HG02884 (cell line): Measurements from ENCODE around the gene PHKB.

Experiments
- ATAC-seq: cut with Tn5 transposase; IDR thresholded peaks from one replicate; pipeline ENCODE4 v1.9.1; 2021; ENCODE audit warnings: mild to moderate bottlenecking, moderate library complexity; ENCODE audit not compliant: unreplicated experiment

The PHKB gene

DNA sequence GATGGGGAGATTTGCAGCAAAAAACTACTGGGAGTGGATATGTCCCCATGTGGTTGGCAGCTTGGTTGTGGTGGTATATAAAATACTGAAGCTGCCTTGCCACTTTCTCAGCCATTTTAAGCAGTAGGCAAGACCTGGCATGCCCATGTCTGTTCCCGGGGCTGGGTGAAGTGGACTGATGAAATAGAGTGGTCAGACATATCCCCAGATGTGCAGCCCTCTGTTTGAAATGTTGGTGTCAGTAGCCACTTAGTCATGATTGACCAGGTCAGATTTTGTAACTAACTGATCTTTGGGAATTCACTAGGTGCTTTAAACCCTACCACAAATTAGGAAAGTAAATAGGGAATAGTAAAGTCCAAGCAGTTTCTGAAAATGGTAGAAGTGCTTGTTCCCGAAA is 151.6 kb downstream of the PHKB start:
- no peak for ATAC-seq

DNA sequence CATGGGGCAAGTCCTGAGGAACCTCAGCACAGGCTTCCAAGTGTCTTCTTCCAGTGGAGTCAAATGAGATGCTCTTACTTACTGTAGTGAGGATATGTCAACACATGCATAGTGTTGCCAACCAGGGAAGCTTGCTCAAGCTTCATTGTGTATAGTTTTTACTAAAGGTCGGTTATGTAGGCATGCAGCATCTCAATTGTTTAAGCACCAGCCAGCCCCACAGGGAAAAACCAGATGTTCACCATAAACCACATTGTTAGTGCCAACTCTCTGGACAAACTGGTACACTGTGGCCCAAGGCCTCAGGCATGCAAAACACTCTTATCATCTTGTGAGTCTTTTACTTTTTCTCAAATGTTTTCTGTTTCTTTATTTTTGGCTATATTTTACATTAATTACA is 152.1 kb downstream of the PHKB start:
- no peak for ATAC-seq

DNA sequence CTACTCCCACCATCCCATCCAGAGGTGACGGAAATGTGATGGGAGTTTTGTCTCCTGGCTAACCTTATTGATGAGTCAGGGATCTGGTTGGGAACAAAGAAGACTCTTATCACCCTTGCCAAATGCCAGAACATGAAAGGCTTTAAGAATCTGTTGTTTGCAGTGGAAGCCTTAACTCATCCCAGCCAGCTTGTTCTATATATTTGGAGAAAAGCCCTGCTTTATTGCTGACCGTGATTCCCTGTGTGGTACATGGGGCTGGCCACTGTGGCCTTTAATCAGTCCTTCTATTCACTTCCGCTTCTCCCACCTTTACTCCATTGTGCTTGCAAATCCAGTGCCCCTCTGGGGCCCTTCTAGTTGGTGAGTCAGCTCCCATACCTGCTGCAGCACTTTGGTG is 156.6 kb downstream of the PHKB start:
- no peak for ATAC-seq

DNA sequence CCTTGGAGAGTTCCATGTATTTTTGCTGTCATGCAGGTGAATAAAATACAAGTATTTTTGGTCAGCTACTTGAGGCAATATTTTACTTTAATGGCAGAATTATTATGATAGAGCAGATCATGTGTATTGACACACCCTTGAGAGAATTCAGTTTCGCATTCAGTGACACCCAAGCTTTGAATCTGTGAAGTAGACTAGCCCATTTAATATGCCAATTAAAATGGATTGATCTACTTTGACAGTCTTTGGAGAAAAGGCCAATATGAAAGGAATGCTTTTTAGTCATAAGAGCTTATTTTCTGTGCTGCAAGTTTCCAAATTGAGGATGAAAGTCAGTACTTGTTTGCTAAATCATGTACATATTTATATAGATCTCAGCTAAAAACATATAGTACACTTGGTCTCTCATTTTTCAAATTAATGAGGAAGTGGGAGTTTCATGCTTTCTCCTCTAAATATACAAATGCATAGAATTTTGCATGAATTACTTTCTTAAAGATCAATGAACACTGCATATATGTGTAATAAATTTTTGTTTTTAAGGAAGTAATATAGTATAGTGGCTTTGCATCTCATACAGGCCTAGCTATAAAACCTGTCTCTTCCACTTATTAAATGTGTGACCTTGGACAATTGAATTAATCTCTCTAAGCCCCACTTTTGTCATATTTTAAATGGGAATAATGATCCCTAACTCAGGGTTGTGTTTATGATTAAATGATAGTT is 161.5 kb downstream of the PHKB start:
- no peak for ATAC-seq

DNA sequence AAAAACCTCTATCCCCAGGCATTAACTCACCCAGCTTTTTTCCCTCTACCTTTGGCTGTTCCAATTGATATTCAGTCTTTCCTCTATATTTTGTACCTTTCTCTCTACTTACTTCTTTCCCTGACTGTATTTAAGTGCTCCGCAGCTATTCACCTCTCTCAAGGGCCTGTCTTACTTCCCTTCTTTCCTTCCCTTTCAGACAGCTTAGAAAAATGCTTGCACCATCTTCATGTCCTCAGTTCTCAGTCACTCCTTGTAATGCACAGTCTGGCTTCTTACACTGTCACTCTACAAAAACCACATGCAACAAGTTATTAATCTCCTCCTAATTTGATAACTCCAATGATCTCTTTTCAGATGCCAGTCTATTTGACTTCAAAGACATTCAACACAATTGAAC is 163.4 kb downstream of the PHKB start:
- no peak for ATAC-seq

DNA sequence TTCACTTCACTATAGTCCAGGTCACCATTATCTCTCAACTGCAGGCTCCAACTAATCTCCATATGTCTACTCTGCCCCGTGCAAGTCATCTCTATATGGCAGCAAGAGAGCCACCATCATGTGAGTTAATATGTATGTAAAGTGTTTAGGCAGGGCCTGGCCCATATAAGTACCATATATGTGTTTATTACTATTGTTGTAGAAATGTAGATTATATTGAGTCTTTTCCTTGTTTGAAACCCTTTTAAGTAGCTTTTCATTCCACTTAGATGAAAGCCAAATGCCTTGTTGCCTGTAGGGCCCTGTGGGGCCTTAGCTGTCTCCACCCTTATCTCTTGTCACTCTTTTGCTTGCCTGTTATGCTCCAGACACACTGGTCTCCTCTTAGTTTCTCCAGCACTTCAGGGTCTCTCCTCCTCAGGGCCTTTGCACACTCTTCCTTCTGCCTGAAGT is 164.0 kb downstream of the PHKB start:
- ATAC-seq: no peak

DNA sequence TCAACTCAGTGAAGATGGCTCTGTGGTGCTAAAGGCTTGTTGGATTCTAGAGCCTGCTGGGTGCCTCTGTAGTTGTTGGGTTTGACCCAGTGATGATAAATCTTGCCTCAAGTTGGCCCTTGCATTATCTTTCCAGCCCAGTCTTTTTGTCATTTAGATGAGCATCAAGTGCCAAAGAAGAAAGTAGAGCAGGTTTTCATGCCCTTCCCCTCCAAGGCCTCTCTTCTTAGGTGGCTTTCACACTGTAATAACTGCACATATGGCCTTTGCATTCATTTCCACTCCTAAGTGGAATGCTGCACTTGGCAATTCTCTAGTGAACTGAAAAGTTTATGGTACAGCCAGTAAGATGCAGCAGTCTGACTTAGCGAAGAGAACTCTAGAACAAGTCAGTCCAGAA is 165.1 kb downstream of the PHKB start:
- no peak for ATAC-seq

DNA sequence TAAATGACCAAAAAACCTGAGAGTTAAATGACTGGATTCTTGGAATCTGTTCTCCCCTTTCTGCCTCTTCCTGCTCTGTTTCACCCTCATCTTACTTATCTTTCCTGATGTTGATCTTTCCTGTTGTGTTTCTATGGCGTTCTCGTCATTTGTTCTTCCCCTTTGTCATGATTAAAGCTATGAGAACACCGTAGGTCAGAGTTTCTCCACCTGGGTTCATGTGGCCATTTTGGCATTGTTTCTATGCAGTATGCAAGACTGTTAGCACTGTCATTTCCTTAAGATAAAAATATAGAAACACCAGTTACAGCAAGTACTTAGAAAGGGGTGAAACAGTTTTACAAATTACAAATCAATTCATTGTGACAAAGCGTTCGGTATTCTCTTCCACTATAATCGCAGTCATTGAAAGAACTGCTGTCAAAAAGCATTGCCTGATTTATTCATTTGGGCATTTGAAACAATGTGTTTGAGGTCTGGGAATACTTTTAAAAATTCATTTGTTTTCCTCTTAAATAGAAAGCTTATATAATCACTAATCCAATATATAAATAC is 166.0 kb downstream of the PHKB start:
- ATAC-seq: no peak

DNA sequence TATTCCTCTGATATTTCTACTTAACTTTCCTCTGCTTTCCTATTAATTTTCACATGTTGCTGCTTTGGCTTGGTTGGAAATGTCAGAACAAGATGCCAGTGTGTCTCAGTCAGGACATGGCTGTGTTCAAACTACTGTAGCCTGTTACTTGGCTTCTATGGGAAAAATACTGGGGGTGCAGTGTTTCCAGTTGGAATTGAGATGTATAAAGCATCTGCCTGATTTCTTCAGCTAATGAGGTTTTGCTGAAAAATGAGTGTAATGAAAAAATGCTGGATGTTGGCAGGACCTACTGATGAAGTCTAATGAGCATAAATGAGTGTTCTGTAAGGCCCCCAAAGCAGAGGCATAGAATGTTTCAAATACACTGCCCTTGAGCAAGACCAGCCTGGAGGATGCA is 166.6 kb downstream of the PHKB start:
- ATAC-seq: no peak

DNA sequence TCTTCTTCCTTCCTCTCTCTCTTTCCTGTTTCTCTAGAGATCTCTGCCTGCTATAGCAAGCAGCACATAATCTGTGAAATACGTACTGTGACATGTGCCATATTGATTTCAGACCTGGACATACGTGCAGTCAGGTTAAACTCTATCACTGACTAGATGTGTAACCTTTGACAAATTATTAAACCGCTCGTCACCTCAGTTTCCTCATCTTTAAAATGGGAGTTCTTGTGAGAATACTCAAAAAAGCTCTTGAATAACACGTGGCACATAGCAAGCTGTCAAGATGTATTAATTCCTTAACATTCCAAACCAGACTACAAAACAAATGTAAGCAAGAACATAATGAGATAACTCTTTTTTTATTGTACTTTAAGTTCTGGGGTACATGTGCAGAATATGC is 170.0 kb downstream of the PHKB start:
- no peak for ATAC-seq

DNA sequence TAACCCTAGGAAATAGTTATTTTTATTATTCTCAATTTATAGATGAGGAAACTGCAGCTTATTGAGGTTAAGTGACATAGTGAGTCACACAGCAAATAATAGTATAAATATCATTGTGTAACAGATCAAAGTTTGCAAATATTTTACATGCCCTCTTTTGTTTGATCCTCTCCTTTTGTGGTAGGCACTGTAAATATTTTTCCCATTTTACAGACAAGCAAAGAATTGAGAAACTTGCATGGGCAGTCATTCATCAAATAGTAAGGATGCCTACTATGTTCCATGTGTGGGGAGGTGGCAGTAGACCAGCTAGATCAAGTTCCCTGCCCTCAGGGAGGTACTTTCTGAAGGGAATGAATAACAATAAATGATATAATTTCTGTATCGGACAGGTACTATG is 173.0 kb downstream of the PHKB start:
- ATAC-seq: no peak

DNA sequence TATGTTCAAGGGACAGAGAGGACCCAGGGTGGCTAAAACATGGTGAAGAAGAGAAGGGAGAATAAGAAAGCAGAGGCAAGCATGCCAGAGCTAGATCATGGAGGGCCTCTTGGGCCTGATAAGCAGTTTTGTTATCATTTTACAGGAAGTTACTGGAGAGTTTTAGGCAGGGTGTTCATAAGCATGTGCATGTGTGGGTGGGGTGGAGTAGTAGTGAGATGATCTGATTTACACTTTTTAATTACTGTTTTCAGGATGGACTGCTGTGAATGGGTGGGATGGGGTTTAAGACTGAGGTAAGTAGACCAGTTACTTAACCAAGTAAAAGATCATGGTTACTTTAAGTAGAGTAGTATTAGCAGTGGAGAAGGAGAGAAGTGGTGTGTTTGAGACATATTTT is 173.6 kb downstream of the PHKB start:
- no peak for ATAC-seq

DNA sequence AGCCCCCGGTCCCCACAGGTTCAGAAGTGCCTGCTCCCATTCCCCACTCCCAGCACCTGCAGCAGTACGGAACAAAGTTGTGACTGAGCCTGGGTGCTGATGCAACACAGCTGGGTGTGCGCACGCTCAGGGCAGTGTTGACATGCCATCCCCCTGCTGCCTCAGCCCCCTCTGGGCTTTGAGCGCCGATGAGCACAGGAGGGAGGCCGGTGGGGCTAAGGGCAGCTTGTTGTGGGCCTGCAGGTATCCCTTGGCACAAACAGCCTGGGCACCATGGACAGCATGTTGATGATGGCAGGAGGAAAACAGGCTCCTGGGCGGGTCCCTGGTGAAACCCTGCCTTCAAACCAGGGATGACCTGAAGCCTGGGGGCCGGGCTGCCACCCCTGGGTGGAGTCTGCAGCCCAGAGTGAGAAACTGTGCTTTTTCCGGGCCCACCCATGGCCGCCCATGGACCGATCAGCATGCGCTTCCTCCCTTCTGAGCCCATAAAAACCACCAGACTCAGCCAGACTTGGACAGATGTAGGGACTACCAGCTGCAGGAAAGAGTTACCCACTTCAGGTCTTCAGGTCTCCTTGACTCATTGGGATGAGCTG is 175.5 kb downstream of the PHKB start:
- ATAC-seq: no peak

DNA sequence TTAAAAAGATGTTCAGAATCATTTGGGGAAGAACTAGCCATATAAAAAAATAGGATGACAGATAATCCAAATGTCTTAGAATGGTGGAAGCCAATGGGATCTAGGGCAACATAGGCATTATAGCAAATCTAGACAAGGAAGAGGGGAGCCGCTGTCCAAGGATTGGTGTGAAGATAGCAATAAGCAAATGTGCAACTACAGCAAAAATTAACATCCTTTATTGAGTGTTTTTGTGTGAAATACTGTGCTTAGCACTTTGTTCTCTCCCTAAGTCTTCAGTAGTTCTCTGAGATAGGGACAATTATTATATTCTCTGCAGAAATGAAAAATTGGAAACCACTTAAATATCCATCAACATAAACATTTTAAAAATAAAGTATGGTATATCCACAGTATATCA is 177.0 kb downstream of the PHKB start:
- ATAC-seq: no peak

DNA sequence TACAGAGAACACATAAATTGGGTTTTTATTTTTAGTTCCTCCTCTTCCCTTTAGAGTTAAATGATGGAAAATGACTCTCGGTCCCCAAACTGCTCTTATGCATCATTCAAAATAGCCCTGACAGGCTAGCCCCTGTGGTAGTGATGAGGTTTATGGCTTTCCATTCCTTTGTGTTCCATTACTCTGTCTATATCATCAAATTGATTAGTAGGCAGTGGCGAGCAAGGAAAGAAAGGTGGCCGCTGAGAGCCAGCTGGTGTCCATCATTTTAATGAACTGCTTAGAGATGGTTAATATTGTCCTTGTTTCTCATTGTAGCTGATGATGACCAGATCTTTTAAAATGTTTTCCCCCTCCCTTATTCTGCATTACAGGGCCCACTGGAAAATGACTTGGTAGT is 179.5 kb downstream of the PHKB start:
- ATAC-seq: no peak

DNA sequence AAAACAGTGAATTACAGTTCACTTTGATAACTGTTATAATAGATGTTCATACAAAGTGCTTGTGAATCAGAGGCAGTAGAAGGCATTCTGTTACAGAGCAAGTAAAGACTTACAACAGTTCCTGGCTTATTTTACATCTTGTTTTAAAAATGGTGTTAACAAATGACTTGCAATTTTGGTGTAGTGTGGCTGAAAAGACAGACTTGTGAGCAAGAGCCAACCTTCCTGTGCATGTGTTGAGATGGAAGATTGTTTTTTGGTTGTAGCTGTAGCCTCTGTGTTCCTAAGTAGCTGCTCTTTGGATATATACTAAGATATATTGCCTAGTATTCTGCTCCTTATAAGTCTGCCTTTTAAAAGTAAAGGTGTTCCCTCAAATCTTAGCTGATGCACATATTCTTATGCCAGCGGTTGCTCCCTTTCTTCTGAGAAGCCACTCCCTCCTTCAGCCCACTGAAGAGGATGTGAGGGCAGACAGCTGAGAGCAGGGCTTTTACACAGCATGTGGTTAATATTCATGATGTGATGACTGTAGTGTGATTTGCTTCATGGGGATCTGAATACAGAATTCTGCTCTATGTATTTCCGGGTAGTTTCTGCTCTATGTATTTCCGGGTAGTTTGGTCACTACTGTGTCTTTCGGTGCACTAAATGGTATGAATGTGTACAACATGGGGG is 182.3 kb downstream of the PHKB start:
- ATAC-seq: no peak

DNA sequence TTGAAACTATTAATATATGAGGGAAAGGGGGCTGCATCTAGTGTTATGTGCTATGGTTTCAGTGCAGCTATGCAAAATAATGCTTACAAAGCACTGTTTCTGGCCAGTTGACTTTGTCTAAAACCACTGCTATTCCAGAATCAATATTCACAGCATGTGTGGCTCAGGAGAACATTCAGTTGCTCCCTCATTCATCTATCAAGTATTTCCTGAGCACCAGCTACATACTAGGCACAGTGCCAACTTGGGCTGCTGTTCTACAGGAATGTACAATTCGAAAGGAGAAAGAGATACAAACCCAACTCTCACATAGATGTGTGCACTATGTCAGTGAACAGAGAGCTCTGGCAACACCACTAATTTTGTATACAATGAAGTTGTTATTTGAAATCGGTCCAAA is 183.0 kb downstream of the PHKB start:
- no peak for ATAC-seq

DNA sequence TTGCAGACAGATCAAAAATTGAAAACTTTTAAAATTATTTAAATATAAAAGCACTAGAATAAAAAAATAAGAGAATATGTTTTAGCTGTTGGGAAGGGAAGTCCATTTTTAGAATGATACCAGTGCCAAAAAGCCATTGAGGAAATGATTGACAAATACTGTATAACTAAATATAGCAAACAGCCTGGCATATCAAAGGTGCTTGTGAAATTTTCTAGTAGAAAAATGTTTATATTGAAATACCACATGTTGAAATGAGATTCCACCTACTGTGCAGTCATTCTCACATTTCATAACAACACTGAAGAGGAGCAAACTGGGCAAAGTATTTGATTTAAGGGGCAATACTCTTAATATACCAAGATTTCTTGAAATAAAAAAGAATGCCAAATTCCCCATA is 183.5 kb downstream of the PHKB start:
- ATAC-seq: no peak

DNA sequence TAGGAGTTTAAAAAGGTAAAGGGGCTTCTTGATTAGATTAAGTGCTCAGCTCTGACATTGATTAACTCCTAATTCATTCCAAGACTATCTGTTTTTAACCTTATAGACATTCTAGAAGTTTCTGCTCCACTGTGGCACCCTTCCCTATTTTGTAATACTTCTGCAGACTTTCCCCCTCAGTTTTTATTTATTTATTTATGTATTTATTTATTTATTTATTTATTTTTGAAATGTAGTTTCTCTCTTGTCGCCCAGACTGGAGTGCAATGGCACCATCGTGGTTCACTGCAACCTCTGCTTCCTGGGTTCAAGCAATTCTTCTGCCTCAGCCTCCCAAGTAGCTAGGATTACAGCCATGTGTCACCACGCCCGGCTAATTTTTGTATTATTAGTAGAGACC is 185.8 kb downstream of the PHKB start:
- no peak for ATAC-seq

DNA sequence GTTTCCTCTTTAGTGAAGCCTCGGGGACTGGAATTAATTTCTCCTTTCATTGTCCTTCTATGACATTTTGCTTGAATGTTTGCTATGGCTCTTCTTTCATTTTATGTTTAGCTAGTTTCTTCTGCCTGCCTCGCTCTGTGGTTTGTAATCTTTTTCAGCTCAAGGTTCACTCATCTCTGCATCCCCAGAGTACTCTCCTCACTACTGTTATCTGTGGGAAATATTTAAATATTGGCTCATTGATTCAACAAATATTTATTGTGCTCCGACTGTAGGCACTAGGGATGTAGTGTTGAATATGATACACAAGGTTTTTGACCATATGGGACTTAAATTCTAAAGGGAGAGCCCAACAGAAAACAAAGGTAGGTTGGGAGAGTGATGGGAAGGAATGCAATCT is 195.9 kb downstream of the PHKB start:
- no peak for ATAC-seq

DNA sequence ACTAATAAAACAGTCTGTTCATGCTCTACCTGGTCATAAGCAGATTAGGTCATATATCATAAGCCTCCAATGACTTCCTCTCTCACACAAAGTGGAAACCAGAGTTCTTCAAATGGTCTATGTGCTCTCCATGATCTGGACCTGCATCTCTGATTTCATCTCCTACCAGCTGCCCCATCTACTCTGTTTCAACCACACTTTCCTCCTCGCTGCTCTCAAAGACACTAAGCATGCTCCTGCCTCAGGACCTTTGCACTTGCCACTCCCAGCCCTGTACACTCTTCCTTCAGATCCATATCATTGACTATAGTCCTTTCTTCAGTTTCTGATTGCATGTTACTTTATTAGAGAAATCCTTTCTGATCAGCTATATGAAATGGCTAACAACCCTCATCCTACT is 196.8 kb downstream of the PHKB start:
- ATAC-seq: no peak

DNA sequence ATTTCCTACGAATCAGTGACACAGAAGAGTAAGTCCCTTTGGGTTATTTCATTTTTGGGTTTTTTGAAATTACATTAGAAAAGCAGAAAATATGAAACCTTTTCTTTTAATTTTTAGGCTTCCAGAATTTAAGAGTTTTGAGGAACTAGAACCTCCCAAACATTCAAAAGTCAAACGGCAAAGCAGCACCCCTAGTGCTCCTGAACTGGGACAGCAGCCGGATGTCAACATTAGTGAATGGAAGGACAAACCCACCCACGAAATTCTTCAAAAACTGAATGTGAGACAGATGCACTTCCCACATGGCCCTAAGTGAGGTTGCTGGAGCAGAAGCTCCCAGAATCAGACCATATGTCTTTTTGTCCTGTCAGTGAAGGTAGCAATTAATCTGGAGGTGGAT is 199.4 kb downstream of the PHKB start:
- no peak for ATAC-seq
